OCI-LY1 (cell line): ENCODE results near the gene SLC9A7.

Experiments used
- CTCF ChIP-seq: fragments of 200-600 bp; sonication (generic), shearing (Covaris generic); IDR thresholded peaks from 2 replicates; pipeline ENCODE4 v1.5.1; 2017; ENCODE audit warnings: mild to moderate bottlenecking, antibody characterized with exemption, low read length, moderate library complexity, mixed read lengths
- EZH2 ChIP-seq: fragments of 200-600 bp; sonication (generic), shearing (Covaris generic); IDR thresholded peaks from 2 replicates; pipeline ENCODE4 v1.8.0; 2017; ENCODE audit warnings: borderline replicate concordance, mixed run types, mild to moderate bottlenecking, antibody characterized with exemption, low read length, moderate library complexity, mixed read lengths

- TF ChIP-seq CTCF (no peak), EZH2 (no peak)
These were observed 168.8 kb downstream of the SLC9A7 start for GRCh38 chrX:46589977-46590723.
